Activated naive CD4-positive, alpha-beta T cell treated with anti-CD3 and anti-CD28 coated beads, Interleukin-2, amount 50 U/mL, for 24 hours (primary cell): ENCODE data around the gene DPPA2.

Experiments
- H3K27ac Mint-ChIP-seq: one replicate; pipeline ENCODE4 v1.8.0; 2021; ENCODE audit warnings: mild to moderate bottlenecking, mixed read lengths
- H3K27me3 Mint-ChIP-seq: one replicate; pipeline ENCODE4 v1.8.0; 2021; ENCODE audit warnings: mixed read lengths
- H3K36me3 Mint-ChIP-seq: one replicate; pipeline ENCODE4 v1.8.0; 2021; ENCODE audit warnings: mixed read lengths
- H3K4me1 Mint-ChIP-seq: one replicate; pipeline ENCODE4 v1.8.0; 2021; ENCODE audit warnings: mixed read lengths
- H3K4me3 Mint-ChIP-seq: one replicate; pipeline ENCODE4 v1.8.0; 2021; ENCODE audit warnings: mild to moderate bottlenecking, mixed read lengths
- H3K9me3 Mint-ChIP-seq: one replicate; pipeline ENCODE4 v1.8.0; 2021; ENCODE audit warnings: mixed read lengths

Gene DPPA2

GRCh38 chr3:109336291-109336861 lies 20.1 kb upstream of the DPPA2 start:
- H3K9me3 Mint-ChIP-seq: no peaks in the 10 kb centered on the region
- H3K4me1 Mint-ChIP-seq: peaks cover 6% of the 10 kb centered on the region
- no peaks in the 10 kb centered on the region for H3K36me3 Mint-ChIP-seq
- no peak overlapping the region for H3K27ac Mint-ChIP-seq
- H3K27me3 Mint-ChIP-seq: peaks cover 25% of the 10 kb centered on the region
- peak overlapping the region; percentile 79 for H3K4me3 Mint-ChIP-seq

DNA sequence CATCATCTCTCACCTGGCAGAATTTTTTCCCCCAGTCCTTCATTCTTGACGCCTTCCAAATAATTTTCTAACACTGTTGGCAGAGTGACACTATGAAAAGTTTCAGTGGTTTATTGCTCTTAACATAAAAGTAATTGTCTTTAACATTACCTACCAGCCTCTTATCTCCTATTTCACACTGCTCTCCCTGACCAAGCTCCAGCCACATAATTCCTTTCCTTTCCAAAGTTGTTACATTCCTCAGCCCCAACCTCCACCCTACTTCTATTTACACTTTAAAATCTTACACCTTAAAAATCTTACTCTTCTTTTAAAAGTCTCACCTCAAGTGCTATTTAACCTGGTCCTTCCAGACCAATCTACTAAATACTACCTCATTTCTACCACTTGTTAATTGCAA lies 18.3 kb upstream of the DPPA2 start:
- no peak overlapping the region for H3K27ac Mint-ChIP-seq
- H3K36me3 Mint-ChIP-seq: no peaks in the 10 kb centered on the region

GRCh38 chr3:109331692-109332091 lies 15.4 kb upstream of the DPPA2 start:
- peaks cover 13% of the 10 kb centered on the region for H3K27me3 Mint-ChIP-seq
- H3K9me3 Mint-ChIP-seq: no peaks in the 10 kb centered on the region
- H3K4me3 Mint-ChIP-seq: no peak overlapping the region
- no peak overlapping the region for H3K27ac Mint-ChIP-seq
- H3K36me3 Mint-ChIP-seq: no peaks in the 10 kb centered on the region
- peaks cover 6% of the 10 kb centered on the region for H3K4me1 Mint-ChIP-seq

More for the DNA sequence above, 18.3 kb upstream of the DPPA2 start:
- Mint-ChIP-seq H3K4me1 (peaks cover 6% of the 10 kb centered on the region), H3K9me3 (no peaks in the 10 kb centered on the region), H3K4me3 (no peak overlapping the region), H3K27me3 (peaks cover 25% of the 10 kb centered on the region)

GRCh38 chr3:109330405-109330804 lies 14.1 kb upstream of the DPPA2 start:
- Mint-ChIP-seq H3K27me3 (peaks cover 11% of the 10 kb centered on the region), H3K9me3 (no peaks in the 10 kb centered on the region), H3K4me3 (no peak overlapping the region), H3K4me1 (no peaks in the 10 kb centered on the region), H3K36me3 (no peaks in the 10 kb centered on the region), H3K27ac (no peak overlapping the region)

GRCh38 chr3:109328202-109328601 lies 11.9 kb upstream of the DPPA2 start:
- H3K9me3 Mint-ChIP-seq: no peaks in the 10 kb centered on the region
- no peak overlapping the region for H3K4me3 Mint-ChIP-seq
- H3K4me1 Mint-ChIP-seq: no peaks in the 10 kb centered on the region
- H3K27me3 Mint-ChIP-seq: peaks cover 2% of the 10 kb centered on the region
- no peaks in the 10 kb centered on the region for H3K36me3 Mint-ChIP-seq
- no peak overlapping the region for H3K27ac Mint-ChIP-seq

GRCh38 chr3:109325657-109326056 lies 9.3 kb upstream of the DPPA2 start:
- H3K36me3 Mint-ChIP-seq: peaks cover 3% of the 10 kb centered on the region
- H3K4me3 Mint-ChIP-seq: no peak overlapping the region
- H3K9me3 Mint-ChIP-seq: no peaks in the 10 kb centered on the region
- H3K4me1 Mint-ChIP-seq: no peaks in the 10 kb centered on the region
- H3K27ac Mint-ChIP-seq: no peak overlapping the region
- H3K27me3 Mint-ChIP-seq: peaks cover 2% of the 10 kb centered on the region

DNA sequence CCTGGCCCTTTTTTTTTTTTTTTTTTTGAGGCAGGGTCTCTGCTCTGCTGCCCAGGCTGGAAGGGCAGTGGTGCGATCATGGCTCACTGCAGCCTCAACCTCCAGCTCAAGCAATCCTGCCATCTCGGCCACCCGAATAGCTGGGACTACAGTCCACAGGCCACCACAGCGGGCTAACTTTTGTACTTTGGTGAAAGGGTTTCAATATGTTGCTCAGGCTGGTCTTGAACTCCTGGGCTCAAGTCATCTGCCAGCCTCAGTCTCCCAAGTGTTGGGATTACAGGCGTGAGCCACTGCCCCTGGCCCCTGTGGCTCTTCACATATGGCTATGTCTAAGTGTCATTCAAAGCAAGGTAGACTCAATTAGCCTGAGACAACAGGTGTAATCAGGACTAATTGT lies 8.8 kb upstream of the DPPA2 start:
- H3K27me3 Mint-ChIP-seq: peaks cover 2% of the 10 kb centered on the region
- H3K27ac Mint-ChIP-seq: no peak overlapping the region
- no peaks in the 10 kb centered on the region for H3K4me1 Mint-ChIP-seq
- no peak overlapping the region for H3K4me3 Mint-ChIP-seq
- H3K9me3 Mint-ChIP-seq: no peaks in the 10 kb centered on the region
- peaks cover 3% of the 10 kb centered on the region for H3K36me3 Mint-ChIP-seq

- H3K4me3 Mint-ChIP-seq: no peak overlapping the region
- no peak overlapping the region for H3K27ac Mint-ChIP-seq
- H3K27me3 Mint-ChIP-seq: no peaks in the 10 kb centered on the region
- no peaks in the 10 kb centered on the region for H3K9me3 Mint-ChIP-seq
- no peaks in the 10 kb centered on the region for H3K36me3 Mint-ChIP-seq
- no peaks in the 10 kb centered on the region for H3K4me1 Mint-ChIP-seq
Observed at GRCh38 chr3:109313061-109313460, 3.3 kb downstream of the DPPA2 start.

DNA sequence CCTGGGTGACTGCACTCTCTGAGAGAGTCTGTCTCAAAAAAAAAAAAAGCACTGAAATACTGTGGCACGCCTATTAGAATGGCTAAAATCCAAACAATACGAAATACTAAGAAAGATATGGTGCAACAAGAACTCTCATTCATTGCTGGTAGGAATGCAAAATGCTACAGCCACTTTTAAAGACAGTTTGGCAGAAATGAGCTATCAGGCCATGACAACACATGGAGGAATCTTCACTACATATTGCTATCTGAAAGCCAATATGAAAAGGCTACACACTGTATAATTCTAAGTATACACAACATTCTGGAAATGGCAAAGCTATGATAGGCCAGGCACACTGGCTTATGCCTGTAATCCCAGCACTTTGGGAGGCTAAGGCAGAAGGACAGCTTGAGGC lies 18.8 kb downstream of the DPPA2 start:
- Mint-ChIP-seq H3K36me3 (no peaks in the 10 kb centered on the region), H3K27ac (no peak overlapping the region), H3K4me1 (no peaks in the 10 kb centered on the region), H3K9me3 (no peaks in the 10 kb centered on the region), H3K4me3 (no peak overlapping the region), H3K27me3 (peaks cover 2% of the 10 kb centered on the region)

GRCh38 chr3:109284071-109284470 lies 32.2 kb downstream of the DPPA2 start:
- no peaks in the 10 kb centered on the region for H3K4me1 Mint-ChIP-seq
- peaks cover 2% of the 10 kb centered on the region for H3K27me3 Mint-ChIP-seq
- H3K27ac Mint-ChIP-seq: no peak overlapping the region
- H3K9me3 Mint-ChIP-seq: no peaks in the 10 kb centered on the region
- no peaks in the 10 kb centered on the region for H3K36me3 Mint-ChIP-seq
- no peak overlapping the region for H3K4me3 Mint-ChIP-seq

- peaks cover 2% of the 10 kb centered on the region for H3K27me3 Mint-ChIP-seq
- H3K4me1 Mint-ChIP-seq: no peaks in the 10 kb centered on the region
- H3K36me3 Mint-ChIP-seq: no peaks in the 10 kb centered on the region
- no peaks in the 10 kb centered on the region for H3K9me3 Mint-ChIP-seq
- H3K27ac Mint-ChIP-seq: no peak overlapping the region
- H3K4me3 Mint-ChIP-seq: no peak overlapping the region
Observed at GRCh38 chr3:109278546-109278945, 37.8 kb downstream of the DPPA2 start.

- Mint-ChIP-seq H3K9me3 (no peaks in the 10 kb centered on the region), H3K27ac (no peak overlapping the region), H3K36me3 (no peaks in the 10 kb centered on the region), H3K4me1 (no peaks in the 10 kb centered on the region), H3K4me3 (no peak overlapping the region), H3K27me3 (peaks cover 2% of the 10 kb centered on the region)
Observed at GRCh38 chr3:109278141-109278540, 38.2 kb downstream of the DPPA2 start.

DNA sequence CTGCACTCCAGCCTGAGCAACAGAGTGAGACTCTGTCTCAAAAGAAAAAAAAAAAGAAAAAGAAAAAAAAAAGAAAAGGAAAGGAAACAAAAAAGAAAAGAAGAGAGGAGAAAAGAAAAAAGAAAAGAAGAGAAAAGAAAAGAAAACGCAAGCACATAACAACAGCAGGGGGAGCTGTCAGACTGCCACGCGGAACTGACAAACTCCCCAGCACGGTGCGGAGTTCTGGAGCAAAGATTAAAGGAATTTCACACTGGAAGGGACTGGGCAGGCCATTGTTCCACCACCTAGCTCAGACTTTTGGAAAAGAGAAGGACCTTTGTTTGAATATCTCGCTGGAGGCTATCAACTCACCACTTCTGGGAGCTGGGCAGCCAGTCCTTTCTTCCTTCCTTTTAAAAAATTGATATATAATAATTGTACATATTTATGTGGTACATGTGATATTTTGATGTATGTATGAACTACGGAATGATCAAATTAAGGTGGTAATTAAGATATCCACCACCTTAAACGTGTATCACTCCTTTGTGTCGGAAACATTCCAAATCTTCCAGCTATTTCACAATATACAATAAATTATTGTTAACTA lies 40.5 kb downstream of the DPPA2 start:
- Mint-ChIP-seq H3K4me1 (no peaks in the 10 kb centered on the region), H3K9me3 (no peaks in the 10 kb centered on the region), H3K36me3 (no peaks in the 10 kb centered on the region), H3K4me3 (no peak overlapping the region), H3K27ac (no peak overlapping the region), H3K27me3 (peaks cover 2% of the 10 kb centered on the region)

- Mint-ChIP-seq H3K9me3 (no peaks in the 10 kb centered on the region), H3K36me3 (no peaks in the 10 kb centered on the region), H3K4me1 (no peaks in the 10 kb centered on the region), H3K4me3 (no peak overlapping the region), H3K27ac (no peak overlapping the region), H3K27me3 (no peaks in the 10 kb centered on the region)
Observed at GRCh38 chr3:109270779-109271178, 45.5 kb downstream of the DPPA2 start.

DNA sequence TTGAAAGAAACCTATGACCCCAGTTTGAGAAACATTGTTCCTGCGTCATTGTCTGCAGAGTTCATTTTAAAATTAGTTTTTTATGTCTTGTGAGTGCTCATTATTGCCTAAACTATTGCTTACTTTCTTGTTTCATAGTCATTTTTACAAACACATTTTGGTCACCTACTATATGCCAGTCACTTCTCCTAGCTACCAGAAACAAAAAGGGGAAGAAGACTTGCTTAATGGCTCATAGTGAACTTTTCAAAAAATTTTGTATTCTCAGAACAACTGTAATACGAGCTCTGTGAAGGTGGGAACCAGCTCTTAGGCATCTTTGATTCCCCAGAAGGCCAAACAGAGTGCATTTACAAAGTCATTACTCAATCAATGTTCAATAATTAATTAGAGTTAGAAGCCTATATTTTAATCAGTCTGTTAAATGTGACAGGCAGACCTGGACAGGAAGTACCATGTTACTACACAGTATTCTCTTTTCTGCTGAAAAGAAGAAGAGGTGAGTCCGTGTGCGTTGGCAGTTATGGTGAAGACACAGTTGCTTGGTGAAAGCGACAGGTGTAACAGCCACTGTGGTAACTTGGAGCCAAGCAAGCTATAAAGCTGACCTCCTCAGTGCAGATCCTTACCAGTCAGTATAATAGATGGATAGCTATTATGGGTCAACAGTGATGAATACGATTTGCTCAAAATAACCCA lies 46.6 kb downstream of the DPPA2 start:
- Mint-ChIP-seq H3K27me3 (no peaks in the 10 kb centered on the region), H3K9me3 (no peaks in the 10 kb centered on the region), H3K27ac (no peak overlapping the region), H3K4me3 (no peak overlapping the region), H3K4me1 (no peaks in the 10 kb centered on the region), H3K36me3 (no peaks in the 10 kb centered on the region)

- H3K27me3 Mint-ChIP-seq: no peaks in the 10 kb centered on the region
- H3K9me3 Mint-ChIP-seq: no peaks in the 10 kb centered on the region
- H3K27ac Mint-ChIP-seq: no peak overlapping the region
- no peak overlapping the region for H3K4me3 Mint-ChIP-seq
- H3K36me3 Mint-ChIP-seq: no peaks in the 10 kb centered on the region
- no peaks in the 10 kb centered on the region for H3K4me1 Mint-ChIP-seq
Observed at GRCh38 chr3:109268181-109268580, 48.1 kb downstream of the DPPA2 start.
